GM19395 (cell line): ENCODE measurements around the gene TUT4.
"Not testable (repeated sequence)": the region's sequence is repeated elsewhere in the genome, so short reads cannot be mapped to it uniquely, and the experiment has no call there.

Experiments used
- ATAC-seq: cut with Tn5 transposase; IDR thresholded peaks from one replicate; pipeline ENCODE4 v1.9.1; 2021; ENCODE audit warnings: mild to moderate bottlenecking, moderate library complexity; ENCODE audit not compliant: unreplicated experiment

TUT4 gene, protein sequence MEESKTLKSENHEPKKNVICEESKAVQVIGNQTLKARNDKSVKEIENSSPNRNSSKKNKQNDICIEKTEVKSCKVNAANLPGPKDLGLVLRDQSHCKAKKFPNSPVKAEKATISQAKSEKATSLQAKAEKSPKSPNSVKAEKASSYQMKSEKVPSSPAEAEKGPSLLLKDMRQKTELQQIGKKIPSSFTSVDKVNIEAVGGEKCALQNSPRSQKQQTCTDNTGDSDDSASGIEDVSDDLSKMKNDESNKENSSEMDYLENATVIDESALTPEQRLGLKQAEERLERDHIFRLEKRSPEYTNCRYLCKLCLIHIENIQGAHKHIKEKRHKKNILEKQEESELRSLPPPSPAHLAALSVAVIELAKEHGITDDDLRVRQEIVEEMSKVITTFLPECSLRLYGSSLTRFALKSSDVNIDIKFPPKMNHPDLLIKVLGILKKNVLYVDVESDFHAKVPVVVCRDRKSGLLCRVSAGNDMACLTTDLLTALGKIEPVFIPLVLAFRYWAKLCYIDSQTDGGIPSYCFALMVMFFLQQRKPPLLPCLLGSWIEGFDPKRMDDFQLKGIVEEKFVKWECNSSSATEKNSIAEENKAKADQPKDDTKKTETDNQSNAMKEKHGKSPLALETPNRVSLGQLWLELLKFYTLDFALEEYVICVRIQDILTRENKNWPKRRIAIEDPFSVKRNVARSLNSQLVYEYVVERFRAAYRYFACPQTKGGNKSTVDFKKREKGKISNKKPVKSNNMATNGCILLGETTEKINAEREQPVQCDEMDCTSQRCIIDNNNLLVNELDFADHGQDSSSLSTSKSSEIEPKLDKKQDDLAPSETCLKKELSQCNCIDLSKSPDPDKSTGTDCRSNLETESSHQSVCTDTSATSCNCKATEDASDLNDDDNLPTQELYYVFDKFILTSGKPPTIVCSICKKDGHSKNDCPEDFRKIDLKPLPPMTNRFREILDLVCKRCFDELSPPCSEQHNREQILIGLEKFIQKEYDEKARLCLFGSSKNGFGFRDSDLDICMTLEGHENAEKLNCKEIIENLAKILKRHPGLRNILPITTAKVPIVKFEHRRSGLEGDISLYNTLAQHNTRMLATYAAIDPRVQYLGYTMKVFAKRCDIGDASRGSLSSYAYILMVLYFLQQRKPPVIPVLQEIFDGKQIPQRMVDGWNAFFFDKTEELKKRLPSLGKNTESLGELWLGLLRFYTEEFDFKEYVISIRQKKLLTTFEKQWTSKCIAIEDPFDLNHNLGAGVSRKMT (N-terminal part only)

DNA sequence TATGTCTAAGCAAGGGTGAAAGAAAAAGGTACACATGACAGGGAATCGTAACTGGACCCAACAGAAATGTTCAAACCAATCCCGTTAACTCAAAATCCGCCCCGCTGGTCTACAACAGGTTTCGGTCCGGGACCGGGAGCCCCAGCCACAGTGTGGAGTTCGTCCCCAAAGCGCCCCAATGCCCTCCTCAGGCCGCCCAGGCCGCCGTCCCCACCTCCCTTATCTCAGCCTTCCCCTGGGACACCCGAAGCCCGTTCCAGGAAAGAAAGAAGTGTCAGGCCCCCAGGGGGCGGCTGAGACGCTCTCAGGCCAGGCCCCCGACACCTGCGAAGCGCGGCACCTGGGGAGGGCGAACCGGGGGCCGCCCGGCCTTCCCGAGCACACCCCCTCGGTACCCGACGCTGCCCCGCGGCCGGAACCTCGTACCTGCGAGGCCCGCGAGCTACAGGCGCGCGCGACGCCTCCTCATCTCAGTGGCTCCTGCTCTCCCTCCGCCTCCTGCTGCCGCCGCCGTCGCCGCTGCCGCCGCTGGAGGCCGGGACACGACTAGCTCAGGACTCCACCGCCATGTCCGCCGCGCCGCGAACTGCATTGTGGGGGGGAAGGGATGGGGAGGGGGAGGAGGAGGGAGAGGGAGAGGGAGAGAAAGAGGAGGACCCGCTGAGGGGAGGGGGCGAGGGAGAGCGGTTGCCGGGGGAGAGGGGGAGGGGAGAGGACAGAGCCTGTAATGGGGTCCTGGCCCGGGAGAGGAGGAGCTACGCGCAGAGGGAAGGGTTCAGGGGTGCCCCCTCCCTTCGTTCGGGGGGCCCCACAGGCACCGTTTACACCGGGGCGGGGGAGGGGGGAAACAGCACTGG lies at the start of gene TUT4:
Gene TUT4 (minus strand): TSS at position 588 of the 857 bp plus-strand sequence. CDS start 26,812 bp downstream, outside the sequence.
- ATAC-seq, result peak; percentile 48

DNA sequence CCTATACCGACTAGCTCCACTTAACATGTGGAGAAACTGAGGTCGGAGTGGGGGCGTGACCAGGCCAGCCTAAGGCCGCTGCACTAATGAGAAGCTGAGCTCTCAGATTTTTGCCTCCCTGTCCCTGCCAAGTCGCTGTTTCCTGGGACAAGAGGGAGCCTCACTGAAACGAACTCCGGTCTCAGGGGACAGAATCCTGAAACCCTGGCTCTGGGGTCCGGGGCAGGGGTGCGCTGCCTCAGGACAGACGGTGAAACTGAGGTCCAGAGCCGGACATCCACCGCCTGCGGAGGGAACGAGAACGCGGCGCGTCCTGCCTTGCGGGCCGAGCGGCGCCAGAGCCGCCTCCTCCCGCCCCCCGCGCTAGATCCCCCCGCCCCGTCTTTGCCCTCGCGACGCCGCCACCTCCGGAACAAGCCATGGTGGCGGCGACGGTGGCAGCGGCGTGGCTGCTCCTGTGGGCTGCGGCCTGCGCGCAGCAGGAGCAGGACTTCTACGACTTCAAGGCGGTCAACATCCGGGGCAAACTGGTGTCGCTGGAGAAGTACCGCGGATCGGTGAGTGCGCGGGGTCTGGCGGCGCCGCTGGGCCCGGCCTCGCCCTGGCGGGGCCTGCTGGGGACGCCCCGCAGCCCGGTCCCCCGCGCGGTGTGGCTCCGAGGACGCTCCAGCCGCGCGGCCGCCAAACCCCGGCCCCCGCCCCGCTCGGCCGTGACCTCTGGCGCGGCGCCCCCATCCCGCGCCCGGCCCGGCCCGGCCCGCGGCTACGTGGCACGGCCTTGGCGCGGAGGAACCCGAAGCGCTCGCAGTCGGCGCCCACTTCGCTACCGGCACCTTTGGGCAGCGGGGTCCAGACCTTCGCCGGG lies 49.3 kb upstream of the TUT4 start, which contains the start of gene GPX7:
Gene GPX7 (plus strand): TSS at position 381 of the 865 bp plus-strand sequence. CDS start 39 bp downstream, at position 420.
- no peak for ATAC-seq

DNA sequence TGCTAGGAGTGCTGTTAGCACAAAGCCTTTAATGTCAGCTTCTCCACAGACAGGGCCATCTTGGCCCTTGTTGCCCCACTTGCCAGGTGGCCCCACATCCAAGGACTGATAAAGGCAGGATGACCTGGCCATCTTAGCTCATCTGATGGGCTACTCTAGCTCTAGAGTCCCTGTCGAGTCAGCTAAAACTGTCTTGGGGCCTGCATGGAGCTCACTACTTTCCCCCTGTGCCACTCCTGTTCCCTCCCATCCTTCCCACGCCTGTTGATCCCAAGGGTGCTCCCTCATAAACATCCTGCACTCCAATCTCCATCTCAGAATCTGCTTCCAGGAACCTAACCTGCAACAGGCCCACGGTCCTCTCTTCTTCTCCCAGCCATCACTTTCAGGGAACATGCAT lies 48.6 kb upstream of the TUT4 start:
- ATAC-seq, result no peak

DNA sequence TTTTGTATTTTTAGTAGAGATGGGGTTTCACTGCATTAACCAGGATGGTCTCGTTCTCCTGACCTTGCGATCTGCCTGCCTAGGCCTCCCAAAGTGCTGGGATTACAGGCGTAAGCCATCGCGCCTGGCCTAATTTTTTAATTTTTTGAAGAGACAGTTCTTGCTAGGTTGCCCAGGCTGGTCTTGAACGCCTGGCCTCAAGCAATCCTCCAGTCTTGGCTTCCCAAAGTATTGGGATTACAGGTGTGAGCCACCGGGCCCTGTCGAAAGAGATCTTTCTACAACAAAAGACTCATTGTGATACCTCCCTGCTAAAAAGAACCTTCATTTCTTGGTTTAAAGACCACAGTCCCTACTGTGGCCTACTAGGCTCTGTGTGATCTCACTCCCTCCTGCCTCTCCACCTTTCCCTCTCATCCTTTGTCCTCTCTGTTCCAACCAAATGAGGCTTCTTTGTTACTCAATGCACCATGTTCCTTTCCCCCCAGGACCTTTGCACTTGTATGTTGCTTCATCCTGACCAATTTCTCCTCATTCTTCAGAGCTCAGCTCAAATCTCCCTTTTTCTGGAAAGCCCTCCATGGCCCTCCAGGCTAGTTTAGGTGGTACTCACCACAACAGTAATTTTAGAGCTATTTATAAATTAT lies 47.8 kb upstream of the TUT4 start:
- ATAC-seq, result no peak

DNA sequence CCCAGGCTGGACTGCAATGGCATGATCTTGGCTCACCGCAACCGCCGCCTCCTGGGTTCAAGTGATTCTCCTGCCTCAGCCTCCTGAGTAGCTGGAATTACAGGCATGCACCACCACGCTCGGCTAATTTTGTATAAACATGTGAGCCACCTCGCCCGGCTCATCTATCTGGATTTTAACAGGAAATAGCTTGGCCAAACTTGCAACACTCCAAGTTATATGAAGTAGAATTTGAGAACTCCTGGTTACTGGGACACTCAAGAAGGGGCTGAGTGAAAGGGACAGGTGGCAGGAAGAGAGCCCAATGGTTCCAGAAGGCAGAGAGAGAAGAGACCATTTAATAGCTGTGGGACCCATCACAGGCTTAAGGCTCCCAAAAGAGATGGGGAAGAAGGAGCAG lies 46.3 kb upstream of the TUT4 start:
- no peak for ATAC-seq

DNA sequence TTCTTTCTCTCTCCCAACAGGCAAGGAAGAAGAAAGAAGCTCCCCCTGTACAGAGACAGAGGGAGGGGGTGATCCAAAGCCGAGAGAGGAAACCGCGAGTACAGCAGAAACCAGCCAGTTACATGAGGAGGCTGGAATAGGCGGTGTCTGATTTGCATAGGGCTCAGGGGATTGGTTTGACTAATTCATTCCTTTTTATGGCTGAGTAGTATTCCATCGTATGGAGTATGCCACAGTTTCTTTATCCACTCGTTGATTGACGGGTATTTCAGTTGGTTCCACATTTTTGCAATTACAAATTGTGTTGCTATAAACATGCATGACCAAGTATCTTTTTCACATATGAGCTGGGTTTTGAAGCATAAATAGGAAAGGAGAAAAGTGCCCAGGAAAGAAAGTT lies 45.8 kb upstream of the TUT4 start:
- no peak for ATAC-seq

DNA sequence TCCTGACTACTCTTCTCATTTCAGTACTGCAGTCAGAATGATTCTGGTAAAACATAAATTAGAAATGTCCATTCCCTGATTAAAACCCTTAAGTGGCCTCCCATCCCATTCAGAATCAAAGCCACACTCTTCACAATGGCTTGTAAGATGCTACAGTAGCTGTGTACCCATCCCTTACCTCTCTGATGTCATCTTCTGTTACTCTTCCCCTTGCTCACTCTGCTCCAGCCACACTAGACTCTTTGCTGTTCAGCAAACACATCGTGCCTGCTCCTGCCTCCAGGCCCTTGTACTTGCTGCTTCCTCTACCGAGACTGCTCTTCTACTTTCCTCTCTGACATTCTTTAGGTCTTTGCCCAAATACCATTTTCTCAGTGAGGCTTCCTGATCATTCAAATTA lies 45.0 kb upstream of the TUT4 start:
- ATAC-seq, result no peak

DNA sequence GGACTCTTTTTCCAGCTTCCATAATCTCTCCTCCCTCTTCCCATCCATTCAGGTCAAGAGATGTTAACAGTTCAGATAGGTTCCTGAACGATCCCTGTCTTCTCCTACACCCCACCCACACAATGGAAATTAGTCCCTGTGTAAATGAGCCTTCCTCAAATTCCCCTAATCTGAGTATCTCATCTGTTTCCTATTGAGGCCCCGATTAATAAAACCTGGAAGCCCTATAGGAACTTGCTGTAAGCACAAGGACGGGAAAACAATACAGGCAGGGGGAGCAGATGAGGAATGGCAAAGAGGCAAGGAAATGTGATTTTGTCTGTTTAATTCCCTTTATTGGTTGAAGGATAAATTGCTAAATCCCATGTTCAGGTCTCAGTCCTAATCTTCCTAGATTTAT lies 42.2 kb upstream of the TUT4 start:
- no peak for ATAC-seq

DNA sequence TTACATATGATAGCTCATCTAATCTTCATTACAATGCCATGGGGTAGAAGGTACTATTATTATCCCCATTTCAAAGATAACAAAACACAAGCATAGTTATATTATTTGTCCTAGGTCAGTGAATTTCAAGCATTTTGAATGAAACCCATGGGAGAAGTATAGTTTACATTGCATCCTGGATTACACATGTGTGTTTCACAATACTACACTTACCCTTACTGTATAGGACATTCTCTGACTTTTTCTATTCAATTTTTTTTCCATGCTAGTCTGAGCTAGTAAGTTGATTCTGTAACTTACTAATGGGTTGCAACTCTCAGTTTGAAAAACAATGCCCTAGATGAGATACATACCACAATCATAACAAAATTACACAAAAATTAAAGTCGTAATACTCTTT lies 40.6 kb upstream of the TUT4 start:
- no peak for ATAC-seq

DNA sequence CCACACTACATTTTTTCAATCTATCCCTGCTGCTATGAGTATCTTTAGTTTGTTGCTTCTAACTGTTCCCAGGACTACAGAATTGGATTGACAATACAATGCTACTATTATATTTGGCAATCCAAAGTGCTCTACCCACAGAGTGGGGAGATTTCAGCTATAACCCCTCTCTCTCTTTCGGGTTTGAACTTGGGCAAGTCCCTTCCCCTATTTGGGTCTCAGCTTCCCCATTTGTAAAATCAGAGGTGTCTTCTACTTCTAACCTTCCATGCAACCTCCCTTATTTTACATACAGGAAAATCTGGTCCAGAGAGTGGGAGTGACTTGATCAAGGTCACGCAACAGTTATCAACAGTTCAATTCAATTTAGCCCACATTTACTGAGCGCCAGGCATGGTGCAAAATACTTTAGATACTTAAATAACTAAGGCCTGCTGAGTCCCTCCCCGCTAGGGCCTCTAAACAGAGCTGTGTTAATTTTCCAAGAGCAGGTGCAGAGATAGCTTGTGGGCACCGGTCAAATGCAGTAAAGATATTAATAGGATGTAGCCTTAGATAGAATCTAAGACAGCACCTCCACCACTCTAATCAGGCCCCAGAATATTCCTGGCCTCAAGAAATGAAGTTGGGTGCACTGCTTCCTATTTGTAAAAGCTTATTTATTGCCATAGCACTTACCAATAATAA lies 39.9 kb upstream of the TUT4 start:
- ATAC-seq, result no peak

DNA sequence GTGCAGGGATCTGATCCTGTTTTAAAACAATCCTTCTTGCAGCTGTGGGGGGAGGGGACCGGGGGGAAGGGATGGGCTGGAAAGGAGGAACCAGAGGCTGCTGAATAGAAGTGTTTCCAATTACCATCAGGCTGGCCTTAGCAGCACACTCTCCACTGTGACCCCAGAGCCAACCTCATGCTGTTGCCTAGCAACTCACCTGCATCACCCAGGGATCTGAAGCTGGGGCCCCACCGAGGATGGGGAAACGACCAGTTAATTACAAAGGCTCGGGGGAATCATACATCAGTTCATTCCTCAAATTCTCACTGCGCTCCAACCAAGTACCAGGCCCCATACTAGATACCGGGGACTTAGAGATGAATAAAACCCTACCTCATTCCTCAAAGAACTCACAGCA lies 37.4 kb upstream of the TUT4 start:
- ATAC-seq, result no peak

DNA sequence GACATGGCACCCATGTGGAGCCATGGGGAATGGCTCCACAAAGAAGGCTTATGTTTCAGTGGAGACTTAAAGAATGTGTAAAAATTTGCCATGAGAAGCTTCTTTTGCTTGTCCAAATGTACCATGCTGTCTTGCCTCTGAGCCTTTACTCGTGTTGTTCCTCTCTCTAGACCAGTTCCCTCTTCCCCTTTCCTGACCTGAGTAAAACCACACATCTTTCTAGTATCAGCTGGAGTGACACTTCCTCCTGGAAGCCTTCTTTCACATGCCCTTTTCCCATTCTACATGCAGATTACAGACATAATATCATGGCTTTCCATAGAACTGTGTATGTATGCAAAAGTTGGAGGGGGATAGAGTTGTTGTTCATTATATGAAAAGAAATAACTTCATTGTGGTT lies 35.6 kb upstream of the TUT4 start:
- no peak for ATAC-seq

DNA sequence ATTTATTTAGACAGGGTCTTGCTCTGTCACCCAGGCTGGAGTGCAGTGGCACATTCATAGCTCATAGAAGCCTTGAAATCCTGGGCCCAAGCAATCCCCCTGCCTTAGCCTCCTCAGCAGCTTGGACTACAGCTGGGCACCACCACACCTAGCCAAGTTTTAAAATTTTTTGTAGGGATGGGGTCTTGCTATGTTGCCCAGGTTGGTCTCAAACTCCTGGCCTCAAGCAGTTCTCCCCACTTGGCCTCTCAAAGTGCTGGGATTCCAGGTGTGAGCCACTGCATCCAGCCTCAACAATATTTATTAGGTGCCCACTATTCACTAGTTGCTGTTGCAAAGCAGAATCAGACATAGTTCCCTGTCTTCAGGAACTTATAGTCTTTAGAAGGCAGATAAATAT lies 35.1 kb upstream of the TUT4 start:
- ATAC-seq, result no peak

DNA sequence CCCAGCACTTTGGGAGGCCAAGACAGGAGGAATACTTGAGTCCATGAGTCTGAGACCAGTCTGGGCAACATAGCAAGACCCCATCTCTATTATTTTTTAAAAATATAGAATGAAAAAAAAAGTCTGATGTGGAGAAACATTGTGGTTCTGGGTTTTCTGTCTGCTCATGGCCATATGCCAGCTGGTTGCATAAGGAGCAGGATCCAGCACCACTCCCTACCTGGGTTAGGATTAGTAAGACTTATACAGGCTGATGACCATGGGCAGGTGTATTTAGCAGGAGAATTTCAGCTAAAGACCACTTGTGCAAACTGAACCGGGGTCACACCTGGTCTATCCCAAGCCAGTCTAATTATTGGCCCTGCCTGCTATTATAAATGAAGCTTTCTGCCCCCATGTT lies 32.6 kb upstream of the TUT4 start:
- no peak for ATAC-seq

DNA sequence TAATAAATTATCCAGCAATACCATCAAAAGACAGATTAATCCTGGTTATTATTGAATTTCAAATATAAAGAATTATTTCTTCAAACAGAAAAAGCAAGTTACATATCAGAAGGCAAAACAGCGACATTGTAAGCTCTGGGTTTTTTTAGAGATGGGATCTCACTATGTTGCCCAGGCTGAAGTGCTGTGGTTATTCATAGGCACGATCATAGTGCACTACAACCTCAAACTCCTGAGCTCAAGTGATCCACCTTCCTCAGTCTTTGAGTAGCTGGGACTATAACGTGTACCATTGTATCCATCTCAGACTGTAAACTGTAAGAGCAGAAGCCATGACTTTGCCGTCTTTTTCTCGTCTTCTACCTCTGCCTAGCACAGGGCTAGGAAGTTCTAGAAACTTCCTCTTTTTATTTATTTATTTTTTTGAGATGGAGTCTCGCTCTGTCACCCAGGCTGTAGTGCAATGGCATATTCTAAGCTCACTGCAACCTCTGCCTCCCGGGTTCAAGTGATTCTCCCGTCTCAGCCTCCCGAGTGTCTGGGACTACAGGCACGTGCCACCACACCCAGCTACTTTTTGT lies 29.3 kb upstream of the TUT4 start:
- ATAC-seq, result no peak

DNA sequence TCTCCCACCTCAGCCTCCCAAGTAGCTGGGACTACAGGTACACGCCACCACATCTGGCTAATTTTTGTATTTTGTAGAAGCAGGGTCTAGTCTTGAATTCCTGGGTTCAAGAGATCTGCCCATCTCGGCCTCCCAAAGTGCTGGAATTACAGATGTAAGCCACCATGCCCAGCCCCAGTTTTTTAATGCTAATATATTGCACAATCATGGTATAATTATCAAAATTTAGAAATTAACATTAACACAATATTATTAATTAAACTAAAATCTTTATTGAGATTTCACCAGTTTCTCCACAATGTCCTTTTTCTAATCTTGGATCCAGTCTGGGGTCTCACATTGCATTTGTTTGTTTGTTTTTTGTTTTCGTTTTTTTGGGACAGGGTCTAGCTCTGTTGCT lies 27.4 kb upstream of the TUT4 start:
- no peak for ATAC-seq

DNA sequence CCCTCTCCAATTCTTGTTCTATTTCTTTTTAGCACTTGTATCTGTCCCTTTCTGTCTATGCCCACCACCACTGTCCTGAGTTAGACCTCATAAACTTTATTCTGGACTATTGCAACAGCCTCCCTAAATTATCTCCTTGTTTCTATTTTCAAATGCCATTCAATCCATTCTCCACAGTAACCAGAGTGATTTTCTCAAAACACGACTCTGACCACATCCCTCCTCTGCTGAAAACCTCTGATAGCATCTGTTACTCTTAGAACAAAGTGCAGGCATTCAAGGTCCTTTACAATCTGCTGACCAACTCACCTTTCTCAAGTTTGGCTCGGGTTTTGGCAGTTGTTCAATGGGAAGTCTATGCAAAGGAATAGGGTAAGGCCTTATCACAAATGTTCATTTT lies 26.5 kb upstream of the TUT4 start:
- ATAC-seq, result no peak

DNA sequence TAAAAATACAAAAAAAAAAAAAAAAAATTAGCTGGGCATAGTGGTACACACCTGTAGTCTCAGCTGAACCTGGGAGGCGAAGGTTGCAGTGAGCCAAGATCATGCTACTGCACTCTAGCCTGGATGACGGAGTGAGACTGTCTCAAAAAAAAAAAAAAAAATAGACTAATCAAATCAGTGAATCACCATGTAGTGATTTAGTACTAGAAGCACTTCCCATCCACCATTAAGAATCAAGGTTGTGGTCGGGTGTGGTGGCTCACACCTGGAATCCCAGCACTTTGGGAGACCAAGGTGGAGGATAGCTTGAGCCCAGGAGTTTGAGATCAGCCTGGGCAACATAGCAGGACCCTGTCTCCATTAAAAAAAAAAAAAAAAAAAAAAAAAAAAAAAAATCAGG lies 25.2 kb upstream of the TUT4 start:
- ATAC-seq, result not testable (repeated sequence)
